Breast epithelium (tissue), 4 donors: ENCODE results near the gene OR2T11. TPM values are rescaled to one million over a fixed set of nuclear protein-coding genes. Genes with fewer than 3 reads are reported as not detected.
"Not testable (repeated sequence)": the region's sequence is repeated elsewhere in the genome, so short reads cannot be mapped to it uniquely, and the experiment has no call there.

Experiments used
- DNase-seq, 2 donors: peaks; one replicate each; pipeline ENCODE4 v3.0.0-alpha.2; 2019; ENCODE audit warnings: low spot score in 2 of 2
- H3K27ac ChIP-seq, 2 donors: fragments of 200-600 bp; sonication (generic) in 1 of 2; one replicate each; pipeline ENCODE4 v1.5.1; 2016 to 2019; ENCODE audit warnings: mild to moderate bottlenecking in 1 of 2
- H3K27me3 ChIP-seq, 2 donors: fragments of 200-600 bp; sonication (generic) in 1 of 2; one replicate each; pipeline versions ENCODE4 v1.5.1 to v1.6.0; 2017 to 2019; ENCODE audit warnings: control low read depth in 1 of 2, mild to moderate bottlenecking in 1 of 2
- H3K36me3 ChIP-seq: fragments of 200-600 bp; one replicate; pipeline ENCODE4 v1.5.1; 2019
- H3K4me1 ChIP-seq, 2 donors: fragments of 200-600 bp; sonication (generic); one replicate each; pipeline ENCODE4 v1.5.1; 2016 to 2019; ENCODE audit warnings: control low read depth in 1 of 2
- H3K4me3 ChIP-seq, 3 donors: fragments of 200-600 bp; sonication (generic); 1 replicate in 2 of 3; 2 replicates in 1 of 3; pipeline ENCODE4 v1.5.1; 2016 to 2019; ENCODE audit warnings: mild to moderate bottlenecking in 3 of 3, moderate library complexity in 2 of 3
- H3K9me3 ChIP-seq, 2 donors: fragments of 200-600 bp; sonication (generic) in 1 of 2; one replicate each; pipeline ENCODE4 v1.5.1; 2016 to 2019; ENCODE audit warnings: control low read depth in 1 of 2
- POLR2A ChIP-seq: fragments of 450-650 bp; IDR thresholded peaks from one replicate; pipeline ENCODE4 v1.6.1; 2016; ENCODE audit warnings: antibody characterized with exemption, mild to moderate bottlenecking, moderate library complexity
- POLR2AphosphoS5 ChIP-seq, 3 donors: sonication (generic); formaldehyde crosslinking; IDR thresholded peaks; one replicate each; pipeline ENCODE4 v1.6.1; 2017; ENCODE audit warnings: antibody characterized with exemption in 3 of 3
- intact Hi-C: fragments of 100-400 bp; cut with DNase I; formaldehyde crosslinking; loops from one replicate; pipeline ENCODE4 v1.15.1; 2023; ENCODE audit warnings: low total_unique reads
- total RNA-seq, 3 donors: library from RNA; depleted of rRNA; stranded (reverse); fragments of >200 nt; gene quantifications; one replicate each; pipeline ENCODE4 v1.1.0, GENCODE V29; 2016
- TF ChIP-seq, protein P1 (sequence below), 3 donors: fragments of 450-650 bp; IDR thresholded peaks; one replicate each; pipeline ENCODE4 v1.5.1; 2016 to 2017; ENCODE audit warnings: antibody characterized with exemption in 3 of 3, mild to moderate bottlenecking in 3 of 3, moderate library complexity in 3 of 3

Gene OR2T11, protein sequence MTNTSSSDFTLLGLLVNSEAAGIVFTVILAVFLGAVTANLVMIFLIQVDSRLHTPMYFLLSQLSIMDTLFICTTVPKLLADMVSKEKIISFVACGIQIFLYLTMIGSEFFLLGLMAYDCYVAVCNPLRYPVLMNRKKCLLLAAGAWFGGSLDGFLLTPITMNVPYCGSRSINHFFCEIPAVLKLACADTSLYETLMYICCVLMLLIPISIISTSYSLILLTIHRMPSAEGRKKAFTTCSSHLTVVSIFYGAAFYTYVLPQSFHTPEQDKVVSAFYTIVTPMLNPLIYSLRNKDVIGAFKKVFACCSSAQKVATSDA
- total RNA-seq: not detected

DNA sequence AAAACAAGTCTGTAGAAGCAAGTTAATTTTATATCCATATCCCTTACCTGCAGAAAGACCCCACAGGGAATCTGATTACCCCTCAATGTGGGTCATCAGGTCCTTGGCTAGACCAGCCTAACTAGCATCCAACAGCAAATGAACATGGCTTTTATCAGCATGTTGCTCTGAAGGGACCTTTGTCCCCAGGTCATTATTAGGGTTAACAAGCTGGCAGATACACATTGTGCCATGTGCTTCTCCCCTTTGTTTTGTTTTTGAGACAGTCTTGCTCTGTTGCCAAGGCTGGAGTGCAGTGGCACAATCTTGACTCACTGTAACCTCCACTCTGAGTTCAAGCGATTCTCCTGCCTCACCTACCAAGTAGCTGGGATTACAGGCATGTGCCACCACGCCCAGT lies at the start of gene OR2T11:
Gene OR2T11 (minus strand): TSS at position 101 of the 400 bp plus-strand sequence. CDS start 7,963 bp downstream, outside the sequence.
- DNase-seq, H3K4me3 ChIP-seq, H3K27ac ChIP-seq, H3K4me1 ChIP-seq, intact Hi-C loops, H3K9me3 ChIP-seq, H3K36me3 ChIP-seq, H3K27me3 ChIP-seq: not testable (repeated sequence)

DNA sequence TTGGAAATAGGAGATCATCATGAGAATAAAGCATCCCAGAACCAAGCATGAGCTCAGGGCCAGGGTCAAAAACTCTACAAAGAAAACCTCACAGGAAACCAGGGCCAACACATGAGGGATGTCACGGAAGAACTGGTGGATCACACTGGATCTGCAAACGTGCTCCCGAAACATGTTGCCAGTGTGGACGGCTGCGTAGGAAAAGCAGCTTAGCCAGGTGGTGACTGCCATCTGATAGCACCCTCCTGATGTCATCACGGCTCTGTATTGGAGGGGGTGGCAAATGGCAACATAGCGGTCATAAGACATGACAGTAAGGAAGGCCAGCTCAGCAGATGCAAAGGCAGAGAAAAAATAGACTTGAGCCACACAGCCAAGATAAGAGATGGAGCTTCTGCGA lies 46.8 kb upstream of the OR2T11 start:
- Histone ChIP-seq H3K27me3 (no peaks in the 10 kb centered on the region), H3K9me3 (no peaks in the 10 kb centered on the region), H3K4me1 (no peaks in the 10 kb centered on the region), H3K4me3 (no peak overlapping the region), H3K36me3 (no peaks in the 10 kb centered on the region), H3K27ac (no peak overlapping the region)
- intact Hi-C loops: no loop called here
- TF ChIP-seq POLR2AphosphoS5 (IDR thresholded peaks at IDR 0.05): no peak
- TF ChIP-seq, protein P1, sequence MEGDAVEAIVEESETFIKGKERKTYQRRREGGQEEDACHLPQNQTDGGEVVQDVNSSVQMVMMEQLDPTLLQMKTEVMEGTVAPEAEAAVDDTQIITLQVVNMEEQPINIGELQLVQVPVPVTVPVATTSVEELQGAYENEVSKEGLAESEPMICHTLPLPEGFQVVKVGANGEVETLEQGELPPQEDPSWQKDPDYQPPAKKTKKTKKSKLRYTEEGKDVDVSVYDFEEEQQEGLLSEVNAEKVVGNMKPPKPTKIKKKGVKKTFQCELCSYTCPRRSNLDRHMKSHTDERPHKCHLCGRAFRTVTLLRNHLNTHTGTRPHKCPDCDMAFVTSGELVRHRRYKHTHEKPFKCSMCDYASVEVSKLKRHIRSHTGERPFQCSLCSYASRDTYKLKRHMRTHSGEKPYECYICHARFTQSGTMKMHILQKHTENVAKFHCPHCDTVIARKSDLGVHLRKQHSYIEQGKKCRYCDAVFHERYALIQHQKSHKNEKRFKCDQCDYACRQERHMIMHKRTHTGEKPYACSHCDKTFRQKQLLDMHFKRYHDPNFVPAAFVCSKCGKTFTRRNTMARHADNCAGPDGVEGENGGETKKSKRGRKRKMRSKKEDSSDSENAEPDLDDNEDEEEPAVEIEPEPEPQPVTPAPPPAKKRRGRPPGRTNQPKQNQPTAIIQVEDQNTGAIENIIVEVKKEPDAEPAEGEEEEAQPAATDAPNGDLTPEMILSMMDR (IDR thresholded peaks at IDR 0.05): no peak
- no peak for TF ChIP-seq POLR2A
- no peak for DNase-seq

DNA sequence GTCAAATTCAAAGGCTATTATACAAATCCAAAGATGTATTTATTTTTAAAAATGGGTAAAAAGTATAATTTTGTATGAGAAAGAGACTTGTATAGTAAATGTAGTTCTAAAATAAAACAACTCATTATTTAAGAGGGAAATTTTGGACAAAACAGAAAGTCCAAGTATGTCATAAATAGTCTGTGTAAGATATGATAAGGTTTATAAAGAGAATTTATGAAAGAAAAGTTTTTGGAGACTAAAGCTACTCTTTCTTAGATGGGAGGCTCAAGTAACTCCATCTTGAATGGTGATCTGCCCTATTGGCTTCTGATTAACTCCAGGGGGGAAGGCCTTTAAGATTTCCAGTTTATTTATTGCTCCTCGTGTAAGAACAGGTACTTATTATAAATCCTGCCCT lies 35.1 kb upstream of the OR2T11 start:
- no peak for TF ChIP-seq POLR2AphosphoS5 (IDR thresholded peaks at IDR 0.05)
- TF ChIP-seq POLR2A: no peak
- TF ChIP-seq, protein P1 (IDR thresholded peaks at IDR 0.05): no peak
- Histone ChIP-seq H3K36me3 (no peaks in the 10 kb centered on the region), H3K4me3 (no peak overlapping the region), H3K4me1 (no peaks in the 10 kb centered on the region), H3K27me3 (no peaks in the 10 kb centered on the region), H3K9me3 (peaks cover 0 to 10% of the 10 kb centered on the region in 2 donors), H3K27ac (no peak overlapping the region)
- intact Hi-C loops: no loop called here
- no peak for DNase-seq

DNA sequence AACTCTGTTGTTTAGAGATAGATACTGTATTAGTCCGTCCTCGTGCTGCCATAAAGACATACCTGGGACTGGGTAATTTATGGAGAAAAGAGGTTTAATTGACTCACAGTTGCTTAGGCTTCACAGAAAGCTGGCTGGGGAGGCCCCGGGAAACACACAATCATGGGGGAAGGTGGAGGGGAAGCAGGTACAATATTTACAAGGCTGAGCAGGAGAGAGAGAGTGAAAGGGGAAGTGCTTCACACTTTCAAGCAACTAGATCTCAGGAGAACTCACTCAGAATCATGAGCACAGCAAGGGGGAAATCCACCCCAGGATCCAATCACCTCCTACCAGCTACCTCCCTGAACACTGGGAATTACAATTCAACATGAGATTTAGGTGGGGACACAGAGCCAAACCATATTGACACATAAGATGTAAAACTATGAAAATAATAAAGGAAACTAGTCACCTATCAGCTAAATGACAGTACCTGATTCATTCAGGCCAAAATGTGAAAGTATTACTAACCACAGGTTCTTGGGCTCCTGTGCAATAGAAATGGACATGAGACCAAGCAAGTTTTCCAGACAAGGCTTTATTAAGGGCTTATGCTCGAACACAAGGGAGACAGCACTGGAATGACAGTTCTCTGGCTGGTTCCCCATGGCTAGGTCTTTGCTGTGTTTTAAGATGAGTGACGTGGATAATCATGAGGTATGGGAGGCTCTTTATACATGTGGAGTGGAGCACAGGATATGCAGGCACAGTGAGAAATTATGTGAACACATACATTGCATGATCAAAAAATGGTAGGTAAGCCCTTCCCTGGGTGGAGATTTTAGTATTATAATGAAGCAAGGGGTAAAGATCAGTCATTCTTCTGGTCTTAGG lies 28.8 kb upstream of the OR2T11 start:
- H3K4me1 ChIP-seq, H3K36me3 ChIP-seq, DNase-seq, H3K9me3 ChIP-seq, H3K27me3 ChIP-seq, H3K4me3 ChIP-seq, intact Hi-C loops, H3K27ac ChIP-seq: not testable (repeated sequence)

DNA sequence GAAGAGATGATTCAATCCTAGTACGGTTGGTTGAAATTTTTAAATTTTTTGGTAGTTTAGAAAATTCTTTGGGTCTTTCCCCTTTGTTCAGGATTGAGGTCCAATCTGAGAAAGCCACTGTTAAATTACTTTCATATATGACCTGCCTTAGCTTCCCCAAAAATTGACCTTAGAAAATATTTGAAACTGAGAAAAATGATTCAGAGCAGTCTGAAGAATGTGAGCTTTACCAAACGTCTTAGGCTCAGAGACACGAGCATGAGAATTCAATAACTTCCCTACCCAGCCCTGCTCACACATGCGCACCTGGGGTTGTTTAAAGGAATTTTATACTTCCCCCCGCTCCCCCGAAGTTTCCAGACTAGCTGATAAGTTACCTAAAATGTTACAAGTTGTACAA lies 21.9 kb upstream of the OR2T11 start:
- DNase-seq, H3K9me3 ChIP-seq, H3K4me1 ChIP-seq, H3K36me3 ChIP-seq, H3K4me3 ChIP-seq, H3K27ac ChIP-seq, H3K27me3 ChIP-seq, intact Hi-C loops: not testable (repeated sequence)

DNA sequence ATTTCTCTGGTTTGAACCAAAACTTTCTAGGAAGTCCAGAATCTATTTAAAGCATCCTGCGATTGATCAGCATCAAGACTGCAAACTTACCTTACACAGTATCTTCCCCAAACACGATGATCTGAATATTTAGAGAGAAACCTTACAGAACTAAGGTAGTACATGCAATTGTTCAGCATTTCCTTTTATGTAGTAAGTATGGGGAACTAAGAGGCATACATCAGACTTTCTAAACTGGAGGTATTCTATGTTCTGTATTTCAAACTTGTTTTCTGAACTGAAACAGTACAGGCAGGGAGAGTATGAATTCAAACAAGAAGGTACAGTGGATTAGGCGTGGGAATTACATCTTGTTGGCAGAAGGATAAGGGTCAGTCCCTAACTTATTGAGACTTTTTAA lies 20.5 kb upstream of the OR2T11 start, which contains the start of gene OR2T27:
Gene OR2T27 (minus strand): TSS at position 175 of the 400 bp plus-strand sequence. CDS start 4,644 bp downstream, outside the sequence.
- H3K27me3 ChIP-seq, H3K4me3 ChIP-seq, H3K4me1 ChIP-seq, H3K9me3 ChIP-seq, intact Hi-C loops, H3K36me3 ChIP-seq, H3K27ac ChIP-seq, DNase-seq: not testable (repeated sequence)

DNA sequence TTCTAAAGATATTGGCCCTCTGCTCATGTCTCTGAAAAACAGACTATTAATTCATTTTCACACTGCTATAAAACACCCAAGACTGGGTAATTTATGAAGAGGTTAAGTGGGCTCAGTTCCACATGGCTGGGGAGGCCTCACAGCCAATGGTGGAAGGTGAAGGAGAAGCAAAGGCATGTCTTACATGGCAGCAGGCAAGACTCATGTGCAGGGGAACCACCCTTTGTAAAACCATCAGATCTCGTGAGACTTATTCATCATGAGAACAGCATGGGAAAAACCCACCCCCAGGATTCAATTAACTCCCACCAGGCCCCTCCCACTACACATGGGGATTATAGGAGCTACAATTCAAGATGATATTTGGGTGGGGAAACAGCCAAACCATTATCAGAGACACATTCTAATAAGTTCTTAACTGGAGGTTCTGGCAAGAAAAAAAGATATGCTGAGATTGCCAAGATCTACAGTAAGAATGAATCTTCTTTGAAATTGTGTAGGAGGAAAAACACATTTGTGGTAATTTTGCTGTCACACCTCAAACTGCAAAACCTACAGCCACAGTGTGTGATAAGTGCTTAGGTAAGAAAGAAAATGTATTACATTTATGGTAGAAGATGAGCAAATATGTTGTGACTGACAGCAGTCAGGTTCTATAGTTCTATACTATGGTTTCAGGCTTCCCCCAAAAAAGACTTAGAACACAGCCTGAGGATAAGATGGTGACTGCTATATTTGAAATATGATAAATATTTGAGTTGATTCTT lies 14.1 kb upstream of the OR2T11 start:
- H3K9me3 ChIP-seq, DNase-seq, H3K4me3 ChIP-seq, H3K36me3 ChIP-seq, H3K27ac ChIP-seq, H3K4me1 ChIP-seq, H3K27me3 ChIP-seq, intact Hi-C loops: not testable (repeated sequence)

DNA sequence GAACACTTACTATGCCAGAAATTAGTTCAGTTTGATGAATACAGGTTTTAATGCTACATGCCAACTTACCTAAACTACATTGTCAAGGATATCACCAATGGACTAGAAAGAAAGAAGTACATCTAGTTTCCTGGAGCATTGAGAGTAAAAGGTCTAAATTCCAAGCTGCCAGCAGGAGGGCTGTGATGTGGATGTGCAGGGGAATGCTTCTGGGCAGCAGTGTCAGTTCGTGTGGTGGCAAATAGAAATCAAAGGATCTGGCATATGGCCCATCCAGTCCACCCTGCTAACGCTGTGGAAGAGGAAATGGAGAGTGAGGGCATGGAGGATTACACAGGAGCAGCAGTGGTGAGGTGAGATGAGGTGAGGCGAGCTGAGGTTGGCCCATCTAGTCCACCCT lies 10.3 kb upstream of the OR2T11 start, which contains the start of gene OR2T35:
Gene OR2T35 (minus strand): TSS at position 101 of the 400 bp plus-strand sequence. CDS start 6,020 bp downstream, outside the sequence.
- DNase-seq, H3K4me3 ChIP-seq, H3K27ac ChIP-seq, H3K4me1 ChIP-seq, H3K36me3 ChIP-seq, H3K27me3 ChIP-seq, H3K9me3 ChIP-seq, intact Hi-C loops: not testable (repeated sequence)

DNA sequence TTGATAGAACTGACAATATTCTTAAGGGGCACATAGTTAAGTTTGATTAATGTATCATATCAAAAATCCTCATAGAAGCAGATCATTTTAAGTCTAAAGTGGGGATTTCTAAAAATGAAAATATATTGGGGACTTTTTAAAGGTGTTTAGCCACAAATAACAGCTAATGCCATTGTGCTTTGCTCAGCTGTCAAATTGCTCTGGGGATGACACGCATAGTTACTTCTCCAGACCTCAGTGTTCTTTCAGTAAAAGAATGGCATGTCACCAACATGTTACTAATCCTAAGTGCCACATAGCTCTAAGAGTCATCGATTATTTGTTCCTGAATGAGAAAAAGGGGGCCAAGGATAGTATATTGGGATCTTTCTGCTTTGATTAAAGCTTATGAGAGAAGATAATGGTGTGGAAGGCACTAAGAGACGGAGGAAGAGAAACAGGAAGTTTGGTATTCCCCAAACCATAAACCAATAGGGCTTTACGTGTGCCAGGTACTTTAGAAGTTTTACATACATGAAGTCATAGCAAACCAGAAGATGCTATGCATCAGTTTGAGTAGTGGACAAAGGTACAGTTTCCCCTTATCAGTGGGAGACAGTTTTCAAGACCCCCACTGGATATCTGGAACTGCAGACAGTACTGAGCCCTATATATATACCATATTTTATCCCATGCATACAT lies 8.2 kb upstream of the OR2T11 start:
- H3K27me3 ChIP-seq, H3K4me1 ChIP-seq, H3K36me3 ChIP-seq, intact Hi-C loops, H3K4me3 ChIP-seq, DNase-seq, H3K9me3 ChIP-seq, H3K27ac ChIP-seq: not testable (repeated sequence)

DNA sequence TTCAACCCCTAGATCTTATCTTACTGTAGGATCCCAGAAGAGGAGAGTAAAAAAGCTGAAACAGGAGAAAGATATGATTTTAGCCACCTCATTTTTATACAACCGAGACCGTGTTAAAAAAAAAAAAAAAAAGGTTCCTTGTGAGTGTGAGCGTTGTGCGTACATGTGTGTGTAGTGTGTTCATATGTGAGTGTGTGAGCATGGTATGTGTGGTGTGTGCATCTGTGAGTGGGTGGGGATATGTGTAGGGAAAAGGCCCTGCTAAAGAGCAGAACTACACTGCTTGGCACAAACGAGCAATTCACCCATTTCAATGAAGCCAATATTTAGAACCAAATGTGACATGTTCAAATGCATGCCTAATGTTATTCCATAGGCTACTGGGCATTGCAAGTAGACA lies 6.7 kb upstream of the OR2T11 start:
- H3K4me3 ChIP-seq, H3K27me3 ChIP-seq, H3K9me3 ChIP-seq, H3K36me3 ChIP-seq, intact Hi-C loops, H3K4me1 ChIP-seq, H3K27ac ChIP-seq, DNase-seq: not testable (repeated sequence)
